CD4-positive, alpha-beta T cell (primary cell): ENCODE results near the gene CACNA1G. TPM values are rescaled to one million over a fixed set of nuclear protein-coding genes. Genes with fewer than 3 reads are reported as not detected.

ENCODE experiments used
- ATAC-seq: fragments of 200-7000 bp; cut with Tn5 transposase; one replicate; pipeline ENCODE4 v1.10.0; 2022; ENCODE audit warnings: mild to moderate bottlenecking; ENCODE audit not compliant: poor library complexity
- CTCF ChIA-PET: fragments of 350-600 bp; sonication (Branson Sonifier 250); formaldehyde crosslinking; loops from one replicate; lab custom pipeline; 2021; ENCODE audit warnings: antibody characterized with exemption, inconsistent platforms; lab: Charles Lee
- POLR2A ChIA-PET: fragments of 350-600 bp; sonication (Branson Sonifier 250); formaldehyde crosslinking; loops from one replicate; lab custom pipeline; 2021; ENCODE audit warnings: antibody characterized with exemption, inconsistent platforms; lab: Charles Lee
- DNase-seq, 14 experiments: peaks; one replicate each; pipeline ENCODE4 v3.0.0-alpha.2; 2013 to 2020; ENCODE audit warnings: mixed read lengths in 2 of 14
- H3K27ac ChIP-seq, 2 donors: one replicate each; pipeline versions ENCODE4 v1.5.1 to v1.7.0; 2013; ENCODE audit warnings: low read length in 2 of 2, low read depth in 1 of 2, mild to moderate bottlenecking in 1 of 2
- H3K27me3 ChIP-seq, 2 experiments: 1 replicate in 1 of 2; 2 replicates in 1 of 2; pipeline versions ENCODE4 v1.6.1 to v1.7.0; 2013; ENCODE audit warnings: low read length in 2 of 2, control low read depth in 1 of 2, mild to moderate bottlenecking in 1 of 2, moderate library complexity in 1 of 2; ENCODE audit not compliant: insufficient read depth in 2 of 2, control insufficient read depth in 1 of 2
- H3K36me3 ChIP-seq: one replicate; pipeline ENCODE4 v1.6.1; 2013; ENCODE audit warnings: low read length, control low read depth; ENCODE audit not compliant: insufficient read depth
- H3K4me1 ChIP-seq: one replicate; pipeline ENCODE4 v1.6.1; 2013; ENCODE audit warnings: low read length, control low read depth; ENCODE audit not compliant: insufficient read depth
- H3K4me3 ChIP-seq: one replicate; pipeline ENCODE4 v1.5.1; 2013; ENCODE audit warnings: mild to moderate bottlenecking, low read length, moderate library complexity
- H3K9me3 ChIP-seq, 2 experiments: 1 replicate in 1 of 2; 2 replicates in 1 of 2; pipeline versions ENCODE4 v1.6.1 to v1.7.0; 2013; ENCODE audit warnings: low read length in 2 of 2, mild to moderate bottlenecking in 2 of 2, control low read depth in 1 of 2, moderate library complexity in 1 of 2; ENCODE audit not compliant: control insufficient read depth in 1 of 2, insufficient read depth in 1 of 2
- H3K27ac Mint-ChIP-seq: one replicate; pipeline ENCODE4 v1.8.0; 2020; ENCODE audit warnings: mixed read lengths
- H3K27me3 Mint-ChIP-seq: one replicate; pipeline ENCODE4 v1.8.0; 2021; ENCODE audit warnings: mixed read lengths
- H3K36me3 Mint-ChIP-seq: one replicate; pipeline ENCODE4 v1.8.0; 2021; ENCODE audit warnings: low read depth, mixed read lengths
- H3K4me1 Mint-ChIP-seq: one replicate; pipeline ENCODE4 v1.8.0; 2021; ENCODE audit warnings: low read depth, mixed read lengths
- H3K4me3 Mint-ChIP-seq: one replicate; pipeline ENCODE4 v1.8.0; 2020; ENCODE audit warnings: mild to moderate bottlenecking, mixed read lengths
- H3K9me3 Mint-ChIP-seq: one replicate; pipeline ENCODE4 v1.8.0; 2020; ENCODE audit warnings: mixed read lengths
- CTCF ChIP-seq: fragments of 200-600 bp; IDR thresholded peaks from one replicate; pipeline ENCODE4 v1.8.0; 2022; ENCODE audit warnings: antibody characterized with exemption, mild to moderate bottlenecking
- intact Hi-C, 2 experiments: fragments of 100-400 bp; cut with DNase I in 1 of 2; cut with micrococcal nuclease in 1 of 2; formaldehyde crosslinking; loops; one replicate each; pipeline versions ENCODE4 v1.15.1 to v1.9.0; 2023 to 2025; cut with DNase I, micrococcal nuclease
- total RNA-seq, 174 experiments: library from RNA in 2 of 174; stranded (reverse) in 2 of 174; gene quantifications; one replicate each; pipeline ENCODE4 v1.2.3 and lab custom pipeline; 2021 to 2026

The CACNA1G gene
- total RNA-seq, 2 experiments from 2014 or later, result not detected

GRCh38 chr17:50660042-50660886, 99.7 kb downstream of the CACNA1G start:
- Histone ChIP-seq H3K4me3 (no peak overlapping the region), H3K36me3 (no peaks in the 10 kb centered on the region), H3K4me1 (peaks cover 15% of the 10 kb centered on the region), H3K9me3 (no peaks in the 10 kb centered on the region), H3K27me3 (no peaks in the 10 kb centered on the region), H3K27ac (no peak overlapping the region)
- DNase-seq (no peak), ATAC-seq (no peak)
- ChIA-PET CTCF (no interaction called here), POLR2A (no interaction called here)
- Mint-ChIP-seq H3K36me3 (no peaks in the 10 kb centered on the region), H3K4me3 (no peak overlapping the region), H3K9me3 (no peaks in the 10 kb centered on the region), H3K4me1 (no peaks in the 10 kb centered on the region), H3K27me3 (no peaks in the 10 kb centered on the region), H3K27ac (no peak overlapping the region)
- intact Hi-C loops, result no loop called here
- TF ChIP-seq CTCF, result no peak

GRCh38 chr17:50660887-50661345, 100.4 kb downstream of the CACNA1G start:
- no peaks in the 10 kb centered on the region for H3K36me3 ChIP-seq
- no peak for ATAC-seq
- ChIA-PET CTCF (no interaction called here), POLR2A (no interaction called here)
- intact Hi-C loops, result no loop called here
- no peak overlapping the region for H3K4me3 ChIP-seq
- Mint-ChIP-seq H3K27me3 (no peaks in the 10 kb centered on the region), H3K4me3 (no peak overlapping the region), H3K4me1 (no peaks in the 10 kb centered on the region), H3K9me3 (no peaks in the 10 kb centered on the region), H3K36me3 (no peaks in the 10 kb centered on the region), H3K27ac (no peak overlapping the region)
- no peaks in the 10 kb centered on the region for H3K27me3 ChIP-seq
- DNase-seq, result no peak
- H3K27ac ChIP-seq, result no peak overlapping the region
- no peak for TF ChIP-seq CTCF
- no peaks in the 10 kb centered on the region for H3K9me3 ChIP-seq
- H3K4me1 ChIP-seq, result peaks cover 15% of the 10 kb centered on the region

- Mint-ChIP-seq H3K9me3 (no peaks in the 10 kb centered on the region), H3K27ac (no peak overlapping the region), H3K4me3 (no peak overlapping the region), H3K36me3 (no peaks in the 10 kb centered on the region), H3K27me3 (no peaks in the 10 kb centered on the region), H3K4me1 (no peaks in the 10 kb centered on the region)
- DNase-seq (no peak), ATAC-seq (no peak)
- POLR2A ChIA-PET, result no interaction called here
- no peak overlapping the region for H3K27ac ChIP-seq
- H3K9me3 ChIP-seq, result no peaks in the 10 kb centered on the region
- H3K4me3 ChIP-seq, result no peak overlapping the region
- no peak for TF ChIP-seq CTCF
- intact Hi-C loops, result no loop called here
- CTCF ChIA-PET, result no interaction called here
- no peaks in the 10 kb centered on the region for H3K36me3 ChIP-seq
- H3K27me3 ChIP-seq, result no peaks in the 10 kb centered on the region
- peaks cover 15% of the 10 kb centered on the region for H3K4me1 ChIP-seq
These were observed 100.8 kb downstream of the CACNA1G start for GRCh38 chr17:50661348-50661747.
